ENCODE data around the gene CTXN3.

Gene CTXN3

DNA sequence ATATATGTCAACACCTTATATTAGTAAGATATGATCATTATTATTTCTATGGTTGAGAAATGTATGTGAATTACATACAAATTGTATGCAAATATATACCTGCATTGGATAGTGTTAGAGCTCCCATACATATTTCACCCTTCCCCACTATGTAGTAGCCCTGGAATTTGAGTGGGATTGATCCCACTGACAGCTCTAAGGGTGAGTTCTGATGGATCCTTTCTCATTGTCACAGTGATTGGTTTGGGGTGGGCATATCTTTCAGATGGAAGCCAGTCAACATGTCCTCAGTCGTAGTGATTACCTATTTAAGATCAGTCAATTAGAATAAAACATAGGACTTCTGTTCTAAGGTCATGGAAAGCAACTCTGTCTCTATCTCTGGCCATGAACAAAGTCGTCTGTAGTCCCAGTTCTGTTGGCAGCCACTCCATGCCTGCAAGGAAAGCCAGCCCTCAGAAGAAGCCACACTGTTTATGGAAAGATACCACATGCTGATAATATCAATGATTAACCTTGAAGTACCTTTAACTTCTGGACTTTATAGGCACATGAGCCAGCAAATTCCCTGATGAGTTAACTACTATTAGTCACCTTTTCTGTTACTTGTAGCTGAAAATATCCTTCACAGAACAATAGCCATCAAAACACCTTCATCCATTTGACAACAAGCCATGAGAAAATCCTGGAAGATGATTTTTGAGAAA lies 49.2 kb downstream of the CTXN3 start:
- DNase-seq (ENCODE audit: low read depth, low spot score) = no peak
- Histone ChIP-seq H3K27me3 (ENCODE audit: insufficient read depth, insufficient read length) (no peaks in the 10 kb centered on the region), H3K9ac (ENCODE audit: insufficient read length, low read depth) (no peak overlapping the region), H3K4me3 (ENCODE audit: insufficient read length, low read depth) (no peak overlapping the region), H3K9me3 (ENCODE audit: insufficient read depth, low read length) (no peaks in the 10 kb centered on the region), H3K36me3 (ENCODE audit: insufficient read depth, insufficient read length, low read length) (no peaks in the 10 kb centered on the region), H3K4me1 (ENCODE audit: insufficient read depth, insufficient read length) (no peaks in the 10 kb centered on the region)
- TF ChIP-seq YY1 (IDR thresholded peaks at IDR 0.05; ENCODE audit: insufficient read depth, insufficient read length) (no peak), ZNF274 (IDR thresholded peaks at IDR 0.05; ENCODE audit: low read depth, low read length) (no peak), SUZ12 (IDR thresholded peaks at IDR 0.05; ENCODE audit: extremely low read depth, insufficient read depth, insufficient read length) (no peak)

- no peaks in the 10 kb centered on the region for H3K27me3 ChIP-seq (ENCODE audit: insufficient read depth, insufficient read length)
- no peaks in the 10 kb centered on the region for H3K36me3 ChIP-seq (ENCODE audit: insufficient read depth, insufficient read length, low read length)
- no peaks in the 10 kb centered on the region for H3K9me3 ChIP-seq (ENCODE audit: insufficient read depth, low read length)
- TF ChIP-seq ZNF274 (IDR thresholded peaks at IDR 0.05; ENCODE audit: low read depth, low read length) (no peak), YY1 (IDR thresholded peaks at IDR 0.05; ENCODE audit: insufficient read depth, insufficient read length) (no peak), SUZ12 (IDR thresholded peaks at IDR 0.05; ENCODE audit: extremely low read depth, insufficient read depth, insufficient read length) (no peak)
- H3K4me3 ChIP-seq (ENCODE audit: insufficient read length, low read depth) = no peak overlapping the region
- no peak for DNase-seq (ENCODE audit: low read depth, low spot score)
- no peaks in the 10 kb centered on the region for H3K4me1 ChIP-seq (ENCODE audit: insufficient read depth, insufficient read length)
- H3K9ac ChIP-seq (ENCODE audit: insufficient read length, low read depth) = no peak overlapping the region
Measured at GRCh38 chr5:127699416-127699815, 50.5 kb downstream of the CTXN3 start.

DNA sequence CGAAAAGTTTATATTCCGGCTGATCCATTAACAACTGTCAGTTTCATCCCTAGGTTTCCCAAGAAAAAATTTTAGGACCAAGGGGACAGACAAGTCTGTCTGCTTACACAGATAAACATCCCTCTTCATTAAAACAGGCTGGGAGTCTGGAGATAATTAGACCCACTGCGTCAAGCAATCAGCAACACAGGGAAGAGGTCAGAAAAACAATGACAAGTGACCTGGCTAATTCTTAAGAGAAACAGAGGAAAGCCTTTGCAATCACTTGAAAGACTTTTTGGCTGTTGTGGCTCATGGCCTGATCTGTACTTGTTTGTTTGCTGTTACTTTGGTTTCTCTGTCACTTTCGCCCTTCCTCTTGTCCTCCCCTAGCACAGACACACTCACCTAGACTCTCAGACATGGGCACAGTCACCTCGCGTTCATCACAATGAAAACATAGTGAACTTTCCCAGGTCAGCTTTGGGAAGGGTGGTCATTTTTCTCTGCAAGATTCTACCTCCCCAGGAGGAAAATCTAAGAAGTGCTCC lies 51.4 kb downstream of the CTXN3 start:
- TF ChIP-seq ZNF274 (IDR thresholded peaks at IDR 0.05; ENCODE audit: low read depth, low read length) (no peak), SUZ12 (IDR thresholded peaks at IDR 0.05; ENCODE audit: extremely low read depth, insufficient read depth, insufficient read length) (no peak), YY1 (IDR thresholded peaks at IDR 0.05; ENCODE audit: insufficient read depth, insufficient read length) (no peak)

GRCh38 chr5:127702434-127702833 lies 53.6 kb downstream of the CTXN3 start:
- DNase-seq (ENCODE audit: low read depth, low spot score) = no peak
- Histone ChIP-seq H3K9me3 (ENCODE audit: insufficient read depth, low read length) (no peaks in the 10 kb centered on the region), H3K4me3 (ENCODE audit: insufficient read length, low read depth) (no peak overlapping the region), H3K9ac (ENCODE audit: insufficient read length, low read depth) (no peak overlapping the region), H3K36me3 (ENCODE audit: insufficient read depth, insufficient read length, low read length) (no peaks in the 10 kb centered on the region), H3K4me1 (ENCODE audit: insufficient read depth, insufficient read length) (no peaks in the 10 kb centered on the region), H3K27me3 (ENCODE audit: insufficient read depth, insufficient read length) (no peaks in the 10 kb centered on the region)
- TF ChIP-seq SUZ12 (IDR thresholded peaks at IDR 0.05; ENCODE audit: extremely low read depth, insufficient read depth, insufficient read length) (no peak), ZNF274 (IDR thresholded peaks at IDR 0.05; ENCODE audit: low read depth, low read length) (no peak), YY1 (IDR thresholded peaks at IDR 0.05; ENCODE audit: insufficient read depth, insufficient read length) (no peak)

More for the DNA sequence above, 51.4 kb downstream of the CTXN3 start:
- no peaks in the 10 kb centered on the region for H3K27me3 ChIP-seq (ENCODE audit: insufficient read depth, insufficient read length)
- H3K9ac ChIP-seq (ENCODE audit: insufficient read length, low read depth) = no peak overlapping the region
- no peak overlapping the region for H3K4me3 ChIP-seq (ENCODE audit: insufficient read length, low read depth)
- no peak for DNase-seq (ENCODE audit: low read depth, low spot score)
- H3K9me3 ChIP-seq (ENCODE audit: insufficient read depth, low read length) = no peaks in the 10 kb centered on the region
- H3K36me3 ChIP-seq (ENCODE audit: insufficient read depth, insufficient read length, low read length) = no peaks in the 10 kb centered on the region
- H3K4me1 ChIP-seq (ENCODE audit: insufficient read depth, insufficient read length) = no peaks in the 10 kb centered on the region

GRCh38 chr5:127702926-127703561 lies 54.2 kb downstream of the CTXN3 start, which contains the start of gene CCDC192:
CCDC192 (plus strand) TSS chr5:127703391; CDS start chr5:127703446, 55 bp downstream.
- DNase-seq (ENCODE audit: low read depth, low spot score) = peak; percentile 25
- Histone ChIP-seq H3K9ac (ENCODE audit: insufficient read length, low read depth) (no peak within 1 kb of the TSS), H3K27me3 (ENCODE audit: insufficient read depth, insufficient read length) (no peaks in the 10 kb centered on the region), H3K4me3 (ENCODE audit: insufficient read length, low read depth) (no peak within 1 kb of the TSS), H3K36me3 (ENCODE audit: insufficient read depth, insufficient read length, low read length) (no peaks in the 10 kb centered on the region), H3K9me3 (ENCODE audit: insufficient read depth, low read length) (no peaks in the 10 kb centered on the region), H3K4me1 (ENCODE audit: insufficient read depth, insufficient read length) (no peaks in the 10 kb centered on the region)
- TF ChIP-seq ZNF274 (IDR thresholded peaks at IDR 0.05; ENCODE audit: low read depth, low read length) (no peak), SUZ12 (IDR thresholded peaks at IDR 0.05; ENCODE audit: extremely low read depth, insufficient read depth, insufficient read length) (no peak), YY1 (IDR thresholded peaks at IDR 0.05; ENCODE audit: insufficient read depth, insufficient read length) (no peak)

- H3K27me3 ChIP-seq (ENCODE audit: insufficient read depth, insufficient read length) = no peaks in the 10 kb centered on the region
- no peak overlapping the region for H3K9ac ChIP-seq (ENCODE audit: insufficient read length, low read depth)
- H3K4me3 ChIP-seq (ENCODE audit: insufficient read length, low read depth) = no peak overlapping the region
- TF ChIP-seq YY1 (IDR thresholded peaks at IDR 0.05; ENCODE audit: insufficient read depth, insufficient read length) (no peak), ZNF274 (IDR thresholded peaks at IDR 0.05; ENCODE audit: low read depth, low read length) (no peak), SUZ12 (IDR thresholded peaks at IDR 0.05; ENCODE audit: extremely low read depth, insufficient read depth, insufficient read length) (no peak)
- no peak for DNase-seq (ENCODE audit: low read depth, low spot score)
- H3K4me1 ChIP-seq (ENCODE audit: insufficient read depth, insufficient read length) = no peaks in the 10 kb centered on the region
- H3K9me3 ChIP-seq (ENCODE audit: insufficient read depth, low read length) = no peaks in the 10 kb centered on the region
- no peaks in the 10 kb centered on the region for H3K36me3 ChIP-seq (ENCODE audit: insufficient read depth, insufficient read length, low read length)
Measured at GRCh38 chr5:127705120-127705892, 56.4 kb downstream of the CTXN3 start.

Data from NT2/D1 (cell line).